Vagina (tissue), 2 donors: ENCODE results near the gene MICAL2. TPM values are rescaled to one million over a fixed set of nuclear protein-coding genes. Genes with fewer than 3 reads are reported as not detected.

Experiments used
- DNase-seq, 2 donors: peaks; one replicate each; pipeline ENCODE4 v3.0.0-alpha.2; 2017; ENCODE audit errors: extremely low spot score in 2 of 2
- H3K27ac ChIP-seq: fragments of 200-600 bp; sonication (generic); one replicate; pipeline ENCODE4 v1.5.1; 2019
- H3K27me3 ChIP-seq: fragments of 200-600 bp; sonication (generic); one replicate; pipeline ENCODE4 v1.5.1; 2019
- H3K36me3 ChIP-seq, 2 donors: fragments of 200-600 bp; sonication (generic); one replicate each; pipeline ENCODE4 v1.5.1; 2017 to 2019
- H3K4me1 ChIP-seq: fragments of 200-600 bp; sonication (generic); one replicate; pipeline ENCODE4 v1.5.1; 2019
- H3K4me3 ChIP-seq, 2 donors: fragments of 200-600 bp; sonication (generic); 1 replicate in 1 of 2; 2 replicates in 1 of 2; pipeline ENCODE4 v1.5.1; 2016 to 2019
- H3K9me3 ChIP-seq: fragments of 200-600 bp; sonication (generic); one replicate; pipeline ENCODE4 v1.5.1; 2019
- POLR2A ChIP-seq, 2 donors: fragments of 450-650 bp; IDR thresholded peaks; one replicate each; pipeline ENCODE4 v1.6.1; 2017; ENCODE audit warnings: antibody characterized with exemption in 2 of 2, mild to moderate bottlenecking in 2 of 2, moderate library complexity in 2 of 2
- POLR2AphosphoS5 ChIP-seq, 2 donors: sonication (generic); formaldehyde crosslinking; IDR thresholded peaks; one replicate each; pipeline ENCODE4 v1.9.0; 2017; ENCODE audit warnings: antibody characterized with exemption in 2 of 2, mild to moderate bottlenecking in 2 of 2, low read depth in 1 of 2; ENCODE audit not compliant: insufficient read depth in 1 of 2
- intact Hi-C: fragments of 100-400 bp; cut with DNase I; formaldehyde crosslinking; loops from one replicate; pipeline ENCODE4 v1.15.1; 2023
- total RNA-seq: library from RNA; depleted of rRNA; stranded (reverse); fragments of >200 nt; gene quantifications from one replicate; pipeline ENCODE4 v1.2.3, GENCODE V29; 2016
- TF ChIP-seq, protein P1 (sequence below), 3 experiments: fragments of 450-650 bp in 2 of 3; fragments of 200-600 bp in 1 of 3; sonication (generic) in 1 of 3; IDR thresholded peaks; one replicate each; pipeline ENCODE4 v1.5.1; 2017 to 2019; ENCODE audit warnings: antibody characterized with exemption in 3 of 3, mild to moderate bottlenecking in 2 of 3, moderate library complexity in 2 of 3

MICAL2 gene
- total RNA-seq, 1 donor from 2014 or later, result 41.7 TPM

DNA sequence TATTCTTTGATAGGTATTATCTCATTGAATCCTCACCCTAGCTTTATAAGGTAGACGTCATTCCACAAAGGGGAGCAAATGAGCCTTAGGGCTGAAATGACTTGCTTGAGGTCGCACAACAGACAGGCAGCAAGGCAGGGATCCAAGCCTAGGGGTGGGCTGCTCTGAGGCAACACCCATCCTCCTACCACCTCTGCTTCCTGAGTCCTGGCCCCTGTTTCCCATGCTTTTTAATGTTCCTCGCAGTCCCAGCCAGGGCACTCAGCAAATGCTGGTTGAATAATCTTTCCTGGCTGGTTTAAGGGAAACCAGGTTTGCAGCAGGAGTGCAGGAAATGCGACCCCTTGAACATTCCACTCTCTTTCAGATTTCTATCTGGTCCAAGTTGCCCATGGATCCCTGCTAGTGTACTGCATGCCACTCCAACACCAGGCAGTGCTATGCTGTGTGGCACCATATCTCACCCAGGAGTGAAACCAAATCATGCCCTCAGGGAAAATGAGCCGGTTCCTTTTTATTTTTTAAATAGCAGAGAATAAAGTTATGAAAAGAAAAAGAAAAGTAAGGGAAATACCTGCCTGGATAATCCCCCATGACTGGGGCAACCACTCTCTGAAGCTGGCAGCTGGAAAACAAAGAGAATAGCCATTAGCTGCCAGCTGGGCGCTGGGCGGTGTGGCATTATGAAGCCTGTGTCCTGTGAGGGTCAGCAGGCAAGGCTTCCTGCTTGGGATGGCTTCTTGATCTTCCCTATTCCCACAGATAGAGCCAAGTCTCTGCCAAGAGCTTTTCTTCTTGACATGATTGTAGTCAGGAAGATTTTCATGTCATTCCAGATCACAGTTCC is 21.8 kb downstream of the MICAL2 start:
- no peaks in the 10 kb centered on the region for H3K9me3 ChIP-seq
- no peak for DNase-seq
- peaks cover 9% of the 10 kb centered on the region for H3K4me1 ChIP-seq
- TF ChIP-seq POLR2A (IDR thresholded peaks at IDR 0.05) (no peak), POLR2AphosphoS5 (IDR thresholded peaks at IDR 0.05; ENCODE audit: insufficient read depth in 1 of 2, low read depth in 1 of 2) (no peak)
- TF ChIP-seq, protein P1, sequence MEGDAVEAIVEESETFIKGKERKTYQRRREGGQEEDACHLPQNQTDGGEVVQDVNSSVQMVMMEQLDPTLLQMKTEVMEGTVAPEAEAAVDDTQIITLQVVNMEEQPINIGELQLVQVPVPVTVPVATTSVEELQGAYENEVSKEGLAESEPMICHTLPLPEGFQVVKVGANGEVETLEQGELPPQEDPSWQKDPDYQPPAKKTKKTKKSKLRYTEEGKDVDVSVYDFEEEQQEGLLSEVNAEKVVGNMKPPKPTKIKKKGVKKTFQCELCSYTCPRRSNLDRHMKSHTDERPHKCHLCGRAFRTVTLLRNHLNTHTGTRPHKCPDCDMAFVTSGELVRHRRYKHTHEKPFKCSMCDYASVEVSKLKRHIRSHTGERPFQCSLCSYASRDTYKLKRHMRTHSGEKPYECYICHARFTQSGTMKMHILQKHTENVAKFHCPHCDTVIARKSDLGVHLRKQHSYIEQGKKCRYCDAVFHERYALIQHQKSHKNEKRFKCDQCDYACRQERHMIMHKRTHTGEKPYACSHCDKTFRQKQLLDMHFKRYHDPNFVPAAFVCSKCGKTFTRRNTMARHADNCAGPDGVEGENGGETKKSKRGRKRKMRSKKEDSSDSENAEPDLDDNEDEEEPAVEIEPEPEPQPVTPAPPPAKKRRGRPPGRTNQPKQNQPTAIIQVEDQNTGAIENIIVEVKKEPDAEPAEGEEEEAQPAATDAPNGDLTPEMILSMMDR (IDR thresholded peaks at IDR 0.05), result no peak
- H3K36me3 ChIP-seq, result no peaks in the 10 kb centered on the region
- H3K27ac ChIP-seq, result no peak overlapping the region
- intact Hi-C loops, result no loop called here
- no peak overlapping the region for H3K4me3 ChIP-seq
- no peaks in the 10 kb centered on the region for H3K27me3 ChIP-seq

DNA sequence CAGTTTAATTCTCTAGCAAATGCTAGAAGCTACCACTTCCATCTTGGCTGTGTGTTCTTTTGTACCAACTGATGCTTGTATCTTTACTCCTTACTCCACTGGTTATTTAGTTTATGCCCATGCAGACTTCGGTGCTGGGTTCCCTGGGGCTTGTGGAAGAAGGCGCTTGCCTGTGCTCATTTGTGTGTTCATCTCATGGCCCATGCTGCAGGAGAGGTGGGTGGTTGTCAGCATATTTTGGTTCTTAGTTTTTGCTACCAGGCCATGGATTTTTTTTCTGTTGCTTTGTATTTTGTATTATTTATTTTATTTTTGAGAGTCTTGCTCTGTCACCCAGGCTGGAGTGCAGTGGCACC is 22.4 kb downstream of the MICAL2 start:
- intact Hi-C loops, result no loop called here
- Histone ChIP-seq H3K27ac (no peak overlapping the region), H3K4me1 (peaks cover 15% of the 10 kb centered on the region), H3K9me3 (no peaks in the 10 kb centered on the region), H3K36me3 (no peaks in the 10 kb centered on the region), H3K4me3 (no peak overlapping the region), H3K27me3 (no peaks in the 10 kb centered on the region)
- DNase-seq, result no peak
- TF ChIP-seq, protein P1 (IDR thresholded peaks at IDR 0.05), result no peak
- no peak for TF ChIP-seq POLR2AphosphoS5 (IDR thresholded peaks at IDR 0.05; ENCODE audit: insufficient read depth in 1 of 2, low read depth in 1 of 2)
- TF ChIP-seq POLR2A (IDR thresholded peaks at IDR 0.05), result no peak

DNA sequence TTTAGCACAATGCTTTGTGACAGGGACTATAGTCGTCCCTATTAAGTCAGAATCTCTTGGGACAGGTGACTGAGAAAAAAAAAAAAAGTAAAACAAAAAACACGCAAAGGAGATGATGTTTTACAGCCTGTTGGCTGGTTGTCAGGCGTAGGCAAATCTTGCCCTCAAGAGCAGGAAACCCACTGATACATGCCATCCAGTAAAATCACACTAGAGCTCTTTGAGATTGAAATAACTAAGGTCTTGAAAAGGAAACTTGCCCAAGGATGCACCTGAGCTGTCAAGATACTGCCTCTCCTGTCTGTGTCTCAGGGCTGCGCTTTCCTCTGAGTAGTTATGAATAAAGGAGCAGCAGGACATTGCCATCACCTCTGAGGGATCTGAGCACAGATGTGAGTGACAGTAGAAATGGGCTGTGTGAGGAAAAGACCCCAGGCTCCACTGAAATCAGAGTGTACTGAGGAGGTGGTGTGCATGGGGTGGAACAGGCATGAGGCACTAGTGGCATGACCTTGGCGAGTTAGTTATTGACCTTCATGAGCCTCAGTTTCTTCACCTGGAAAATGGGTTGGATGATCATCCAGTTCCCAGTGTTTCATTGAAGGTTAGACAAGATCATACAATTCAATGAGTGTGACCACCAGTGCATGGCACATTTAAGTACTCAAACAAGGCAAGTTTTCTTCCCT is 23.3 kb downstream of the MICAL2 start:
- H3K4me3 ChIP-seq, result no peak overlapping the region
- no peaks in the 10 kb centered on the region for H3K36me3 ChIP-seq
- H3K27ac ChIP-seq, result no peak overlapping the region
- TF ChIP-seq POLR2A (IDR thresholded peaks at IDR 0.05), result no peak
- no peak for TF ChIP-seq POLR2AphosphoS5 (IDR thresholded peaks at IDR 0.05; ENCODE audit: insufficient read depth in 1 of 2, low read depth in 1 of 2)
- TF ChIP-seq, protein P1 (IDR thresholded peaks at IDR 0.05), result no peak
- DNase-seq, result no peak
- no peaks in the 10 kb centered on the region for H3K9me3 ChIP-seq
- no peaks in the 10 kb centered on the region for H3K27me3 ChIP-seq
- intact Hi-C loops, result no loop called here
- H3K4me1 ChIP-seq, result peaks cover 24% of the 10 kb centered on the region

DNA sequence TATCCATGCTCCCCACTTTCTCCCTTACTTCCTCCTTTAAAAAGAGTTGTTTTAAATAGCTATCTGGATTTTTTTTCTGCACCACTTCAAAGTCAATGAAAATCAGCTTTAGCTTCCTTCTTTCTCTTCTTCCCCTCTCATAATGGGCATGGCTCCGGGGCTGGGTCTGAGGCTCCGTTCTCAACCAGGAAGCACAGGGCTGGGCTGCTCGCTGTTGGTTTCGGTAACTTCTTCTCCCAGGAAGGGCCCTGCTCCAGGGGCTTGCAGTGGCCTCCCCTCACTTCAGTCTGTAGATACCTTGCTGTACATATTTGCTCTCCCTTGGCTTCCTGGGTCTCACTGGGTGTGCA is 23.8 kb downstream of the MICAL2 start:
- TF ChIP-seq POLR2AphosphoS5 (IDR thresholded peaks at IDR 0.05; ENCODE audit: insufficient read depth in 1 of 2, low read depth in 1 of 2) (no peak), POLR2A (IDR thresholded peaks at IDR 0.05) (no peak)
- TF ChIP-seq, protein P1 (IDR thresholded peaks at IDR 0.05), result no peak
- H3K4me1 ChIP-seq, result peaks cover 29% of the 10 kb centered on the region
- H3K36me3 ChIP-seq, result no peaks in the 10 kb centered on the region
- H3K27ac ChIP-seq, result no peak overlapping the region
- intact Hi-C loops, result no loop called here
- no peak for DNase-seq
- H3K27me3 ChIP-seq, result no peaks in the 10 kb centered on the region
- no peak overlapping the region for H3K4me3 ChIP-seq
- no peaks in the 10 kb centered on the region for H3K9me3 ChIP-seq

DNA sequence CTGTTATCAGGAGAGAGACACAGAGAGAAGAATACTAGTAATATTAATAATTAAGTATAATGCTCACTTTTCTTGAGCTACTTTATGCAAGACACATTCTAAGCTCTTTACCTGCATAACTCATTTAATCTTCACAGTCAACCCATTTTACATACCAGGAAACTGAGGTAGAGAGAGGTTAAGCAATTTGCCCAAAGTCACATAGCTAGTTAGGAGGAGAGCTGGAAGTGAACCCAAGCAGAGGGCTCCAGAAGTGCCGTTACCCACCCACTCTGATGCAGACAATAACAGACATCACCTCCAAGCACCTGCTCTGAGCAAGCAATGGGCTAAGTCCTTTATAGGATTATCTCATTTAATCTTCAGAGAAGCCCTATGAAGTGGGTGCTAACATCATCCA is 24.8 kb downstream of the MICAL2 start:
- Histone ChIP-seq H3K4me1 (peaks cover 36% of the 10 kb centered on the region), H3K27ac (no peak overlapping the region), H3K36me3 (no peaks in the 10 kb centered on the region), H3K27me3 (no peaks in the 10 kb centered on the region), H3K4me3 (no peak overlapping the region), H3K9me3 (no peaks in the 10 kb centered on the region)
- TF ChIP-seq POLR2A (IDR thresholded peaks at IDR 0.05) (no peak), POLR2AphosphoS5 (IDR thresholded peaks at IDR 0.05; ENCODE audit: insufficient read depth in 1 of 2, low read depth in 1 of 2) (no peak)
- intact Hi-C loops, result no loop called here
- no peak for DNase-seq
